Loucy (cell line): ENCODE results near the gene SYNDIG1.

Experiments
- H2AFZ ChIP-seq: fragments of 200-600 bp; sonication (generic); 2 replicates; pipeline ENCODE4 v1.6.0; 2016; ENCODE audit warnings: antibody characterized with exemption, mild to moderate bottlenecking, low read length, moderate library complexity
- H3F3A ChIP-seq: fragments of 200-600 bp; 2 replicates; pipeline ENCODE4 v1.6.0; 2016; ENCODE audit warnings: antibody characterized with exemption, low read depth, mild to moderate bottlenecking
- H3K27me3 ChIP-seq: fragments of 200-600 bp; sonication (generic); 2 replicates; pipeline ENCODE4 v1.6.1; 2014; ENCODE audit warnings: low read length, mild to moderate bottlenecking; ENCODE audit not compliant: insufficient read depth, poor library complexity, severe bottlenecking
- H3K36me3 ChIP-seq: fragments of 200-600 bp; sonication (generic); 2 replicates; pipeline ENCODE4 v1.6.1; 2016; ENCODE audit warnings: low read length; ENCODE audit not compliant: insufficient read depth
- H3K4me1 ChIP-seq: fragments of 200-600 bp; sonication (generic); 2 replicates; pipeline ENCODE4 v1.5.1; 2014; ENCODE audit warnings: low read length, mild to moderate bottlenecking; ENCODE audit not compliant: insufficient read depth, poor library complexity, severe bottlenecking
- H3K4me2 ChIP-seq: fragments of 200-600 bp; sonication (generic); 2 replicates; pipeline ENCODE4 v1.6.0; 2014; ENCODE audit warnings: antibody characterized with exemption, low read length, low read depth, mild to moderate bottlenecking; ENCODE audit not compliant: poor library complexity, severe bottlenecking
- H3K4me3 ChIP-seq: fragments of 200-600 bp; sonication (generic); 2 replicates; pipeline ENCODE4 v1.5.1; 2014; ENCODE audit warnings: low read length, mild to moderate bottlenecking, mixed read lengths; ENCODE audit not compliant: poor library complexity, severe bottlenecking
- H3K79me2 ChIP-seq: fragments of 200-600 bp; sonication (generic); 2 replicates; pipeline ENCODE4 v1.6.1; 2014; ENCODE audit warnings: low read length; ENCODE audit not compliant: insufficient read depth
- H3K9ac ChIP-seq: fragments of 200-600 bp; sonication (generic); 2 replicates; pipeline ENCODE4 v1.6.0; 2014; ENCODE audit warnings: mild to moderate bottlenecking, low read depth, low read length, moderate library complexity; ENCODE audit not compliant: poor library complexity, severe bottlenecking
- H3K9me2 ChIP-seq: fragments of 200-600 bp; sonication (generic); replicated peaks from 2 replicates; pipeline ENCODE4 v1.6.1; 2016; ENCODE audit warnings: low read depth, low read length, mixed read lengths
- H3K9me3 ChIP-seq: fragments of 200-600 bp; sonication (generic); 2 replicates; pipeline ENCODE4 v1.6.1; 2014; ENCODE audit warnings: mild to moderate bottlenecking, antibody characterized with exemption, low read length, low read depth; ENCODE audit not compliant: insufficient read depth
- H4K20me1 ChIP-seq: fragments of 200-600 bp; sonication (generic); 2 replicates; pipeline ENCODE4 v1.6.0; 2014; ENCODE audit warnings: antibody characterized with exemption, low read length, mild to moderate bottlenecking; ENCODE audit not compliant: insufficient read depth, poor library complexity, severe bottlenecking
- EZH2phosphoT487 ChIP-seq: fragments of 200-600 bp; IDR thresholded peaks from 2 replicates; pipeline ENCODE4 v1.6.1; 2018; ENCODE audit warnings: antibody characterized with exemption, mild to moderate bottlenecking, moderate library complexity, borderline replicate concordance
- TF ChIP-seq, protein P1 (sequence below): fragments of 200-600 bp; sonication (generic); conservative IDR thresholded peaks from 2 replicates; pipeline ENCODE4 v1.5.1; 2014; ENCODE audit warnings: mild to moderate bottlenecking, antibody characterized with exemption, low read length

Gene SYNDIG1

GRCh38 chr20:24421071-24421470, 48.4 kb upstream of the SYNDIG1 start:
- H3K9me2 ChIP-seq, result no peaks in the 10 kb centered on the region
- H3K36me3 ChIP-seq, result no peaks in the 10 kb centered on the region
- H3K4me2 ChIP-seq, result no peak overlapping the region
- H3K4me1 ChIP-seq, result no peaks in the 10 kb centered on the region
- H3K27me3 ChIP-seq, result no peaks in the 10 kb centered on the region
- TF ChIP-seq, protein P1, sequence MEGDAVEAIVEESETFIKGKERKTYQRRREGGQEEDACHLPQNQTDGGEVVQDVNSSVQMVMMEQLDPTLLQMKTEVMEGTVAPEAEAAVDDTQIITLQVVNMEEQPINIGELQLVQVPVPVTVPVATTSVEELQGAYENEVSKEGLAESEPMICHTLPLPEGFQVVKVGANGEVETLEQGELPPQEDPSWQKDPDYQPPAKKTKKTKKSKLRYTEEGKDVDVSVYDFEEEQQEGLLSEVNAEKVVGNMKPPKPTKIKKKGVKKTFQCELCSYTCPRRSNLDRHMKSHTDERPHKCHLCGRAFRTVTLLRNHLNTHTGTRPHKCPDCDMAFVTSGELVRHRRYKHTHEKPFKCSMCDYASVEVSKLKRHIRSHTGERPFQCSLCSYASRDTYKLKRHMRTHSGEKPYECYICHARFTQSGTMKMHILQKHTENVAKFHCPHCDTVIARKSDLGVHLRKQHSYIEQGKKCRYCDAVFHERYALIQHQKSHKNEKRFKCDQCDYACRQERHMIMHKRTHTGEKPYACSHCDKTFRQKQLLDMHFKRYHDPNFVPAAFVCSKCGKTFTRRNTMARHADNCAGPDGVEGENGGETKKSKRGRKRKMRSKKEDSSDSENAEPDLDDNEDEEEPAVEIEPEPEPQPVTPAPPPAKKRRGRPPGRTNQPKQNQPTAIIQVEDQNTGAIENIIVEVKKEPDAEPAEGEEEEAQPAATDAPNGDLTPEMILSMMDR, result no peak
- no peak for TF ChIP-seq EZH2phosphoT487
- no peaks in the 10 kb centered on the region for H3K79me2 ChIP-seq
- H3K9me3 ChIP-seq, result peaks cover 2% of the 10 kb centered on the region; the same call in 1 of the 2 replicates
- H3K9ac ChIP-seq, result no peak overlapping the region
- no peaks in the 10 kb centered on the region for H3F3A ChIP-seq
- no peak overlapping the region for H2AFZ ChIP-seq
- H4K20me1 ChIP-seq, result no peaks in the 10 kb centered on the region
- H3K4me3 ChIP-seq, result no peak overlapping the region

GRCh38 chr20:24422091-24422760, 47.2 kb upstream of the SYNDIG1 start:
- no peaks in the 10 kb centered on the region for H3K9me3 ChIP-seq
- H3K27me3 ChIP-seq, result no peaks in the 10 kb centered on the region
- no peaks in the 10 kb centered on the region for H4K20me1 ChIP-seq
- H3K4me1 ChIP-seq, result no peaks in the 10 kb centered on the region
- no peak overlapping the region for H3K9ac ChIP-seq
- H3F3A ChIP-seq, result no peaks in the 10 kb centered on the region
- H3K4me2 ChIP-seq, result no peak overlapping the region
- H2AFZ ChIP-seq, result no peak overlapping the region
- no peak overlapping the region for H3K4me3 ChIP-seq
- TF ChIP-seq EZH2phosphoT487, result no peak
- TF ChIP-seq, protein P1, result no peak
- H3K9me2 ChIP-seq, result no peaks in the 10 kb centered on the region
- no peaks in the 10 kb centered on the region for H3K36me3 ChIP-seq
- no peaks in the 10 kb centered on the region for H3K79me2 ChIP-seq

- TF ChIP-seq, protein P1, result no peak
- no peak for TF ChIP-seq EZH2phosphoT487
- Histone ChIP-seq H4K20me1 (no peaks in the 10 kb centered on the region), H3K79me2 (no peaks in the 10 kb centered on the region), H3K4me1 (no peaks in the 10 kb centered on the region), H3K9me3 (no peaks in the 10 kb centered on the region), H2AFZ (no peak overlapping the region), H3K9ac (no peak overlapping the region), H3K36me3 (no peaks in the 10 kb centered on the region), H3K4me2 (no peak overlapping the region), H3K9me2 (no peaks in the 10 kb centered on the region), H3K4me3 (no peak overlapping the region), H3F3A (no peaks in the 10 kb centered on the region), H3K27me3 (no peaks in the 10 kb centered on the region)
Observed at GRCh38 chr20:24423390-24424313, 45.8 kb upstream of the SYNDIG1 start.
